Aorta (tissue), 5 donors: ENCODE results near the gene CAMSAP1. TPM values are rescaled to one million over a fixed set of nuclear protein-coding genes. Genes with fewer than 3 reads are reported as not detected.
"Not testable (repeated sequence)": the region's sequence is repeated elsewhere in the genome, so short reads cannot be mapped to it uniquely, and the experiment has no call there.

Experiments
- ATAC-seq: fragments of 200-7000 bp; cut with Tn5 transposase; one replicate; pipeline ENCODE4 v1.9.1; 2022; ENCODE audit warnings: moderate library complexity; ENCODE audit not compliant: low FRiP score
- DNase-seq, 2 donors: peaks; one replicate each; pipeline ENCODE4 v3.0.0-alpha.2; 2020
- H3K27ac ChIP-seq, 2 donors: one replicate each; pipeline ENCODE4 v1.5.1; 2013; ENCODE audit warnings: low read length in 2 of 2, mild to moderate bottlenecking in 2 of 2, moderate library complexity in 2 of 2, control low read depth in 1 of 2, inconsistent platforms in 1 of 2, low read depth in 1 of 2
- H3K27me3 ChIP-seq, 2 donors: one replicate each; pipeline ENCODE4 v1.6.1; 2013; ENCODE audit warnings: control low read depth in 1 of 2, low read length in 1 of 2, mild to moderate bottlenecking in 1 of 2, moderate library complexity in 1 of 2; ENCODE audit not compliant: insufficient read depth in 2 of 2, control insufficient read depth in 1 of 2
- H3K36me3 ChIP-seq, 2 donors: one replicate each; pipeline ENCODE4 v1.6.1; 2013; ENCODE audit warnings: control low read depth in 1 of 2, low read length in 1 of 2, mild to moderate bottlenecking in 1 of 2; ENCODE audit not compliant: insufficient read depth in 2 of 2, control insufficient read depth in 1 of 2
- H3K4me1 ChIP-seq, 2 donors: one replicate each; pipeline ENCODE4 v1.6.1; 2013; ENCODE audit warnings: low read length in 2 of 2, control low read depth in 1 of 2, mild to moderate bottlenecking in 1 of 2, moderate library complexity in 1 of 2; ENCODE audit not compliant: insufficient read depth in 2 of 2, control insufficient read depth in 1 of 2
- H3K4me3 ChIP-seq, 2 donors: one replicate each; pipeline ENCODE4 v1.5.1; 2013; ENCODE audit warnings: low read length in 2 of 2, control low read depth in 1 of 2, mild to moderate bottlenecking in 1 of 2
- H3K9me3 ChIP-seq: one replicate; pipeline ENCODE4 v1.6.1; 2013; ENCODE audit warnings: mild to moderate bottlenecking, low read length; ENCODE audit not compliant: control insufficient read depth
- WGBS, 2 donors: extraction: QIAGEN DNeasy Blood & Tissue Kit; methylation state at CpG; one replicate each; pipeline ENCODE4 v1.1.7; 2013; 5-methylcytosine and 5-hydroxymethylcytosine counted together
- intact Hi-C, 2 donors: fragments of 100-400 bp; cut with DNase I; formaldehyde crosslinking; loops; one replicate each; pipeline versions ENCODE4 v1.14.2 to v1.15.0; 2022
- polyA plus RNA-seq, 2 donors: library from polyadenylated mRNA; stranded (reverse); fragments of 200-250 nt; gene quantifications; one replicate each; pipeline ENCODE4 v1.2.3, GENCODE V29; 2013
- total RNA-seq, 2 donors: library from RNA; stranded (reverse); fragmentation: NEBNext Ultra II Directional; extraction: Animal tissue kit (Norgen Biotek cat#: 25700); gene quantifications; one replicate each; pipeline ENCODE4 v1.2.1, GENCODE V29; 2021
- donor health status: healthy with polysubstance abuse.
- donor health status: Bipolar disorder and iron deficiency.
- donor health status: DM: no; HTN: no; CAD: no.
- donor health status: DM: no; HTN: no; CAD: no.
- donor health status: DM: yes; HTN: yes; CAD: no.

Gene CAMSAP1
- total and polyA plus RNA-seq, 4 donors = 2.5 to 28.0 (median 15.8) TPM

- Histone ChIP-seq H3K9me3 (no peaks in the 10 kb centered on the region), H3K36me3 (no peaks in the 10 kb centered on the region), H3K4me3 (no peak overlapping the region), H3K4me1 (no peaks in the 10 kb centered on the region), H3K27me3 (no peaks in the 10 kb centered on the region), H3K27ac (no peak overlapping the region)
- no peak for ATAC-seq
- WGBS, 2 donors = 82 to 89% methylated on average over 19 of the region's 19 CpGs
- DNase-seq = peak in 1 of 2 donors; percentile 71
- intact Hi-C loops = no loop called here
Observed at GRCh38 chr9:135925496-135926133, 18.3 kb upstream of the CAMSAP1 start.

GRCh38 chr9:135924628-135925338, 17.4 kb upstream of the CAMSAP1 start:
- intact Hi-C loops = no loop called here
- no peaks in the 10 kb centered on the region for H3K4me1 ChIP-seq
- DNase-seq (peak in 1 of 2 donors; percentile 56), ATAC-seq (no peak)
- 86 to 91% methylated on average over 27 of the region's 27 CpGs for WGBS, 2 donors
- no peaks in the 10 kb centered on the region for H3K27me3 ChIP-seq
- H3K9me3 ChIP-seq = no peaks in the 10 kb centered on the region
- no peak overlapping the region for H3K27ac ChIP-seq
- H3K4me3 ChIP-seq = no peak overlapping the region
- no peaks in the 10 kb centered on the region for H3K36me3 ChIP-seq

- Histone ChIP-seq H3K36me3 (no peaks in the 10 kb centered on the region), H3K9me3 (peaks cover 2% of the 10 kb centered on the region), H3K27ac (no peak overlapping the region), H3K27me3 (no peaks in the 10 kb centered on the region), H3K4me3 (no peak overlapping the region), H3K4me1 (no peaks in the 10 kb centered on the region)
- 92 to 95% methylated on average over 13 of the region's 13 CpGs for WGBS, 2 donors
- DNase-seq = no peak
- intact Hi-C loops = no loop called here
- no peak for ATAC-seq
Observed at GRCh38 chr9:135923508-135923907, 16.2 kb upstream of the CAMSAP1 start.

GRCh38 chr9:135921749-135922310, 14.5 kb upstream of the CAMSAP1 start:
- 72 to 85% methylated on average over 14 of the region's 14 CpGs for WGBS, 2 donors
- DNase-seq (no peak), ATAC-seq (no peak)
- Histone ChIP-seq H3K27me3 (no peaks in the 10 kb centered on the region), H3K36me3 (no peaks in the 10 kb centered on the region), H3K4me1 (no peaks in the 10 kb centered on the region), H3K27ac (no peak overlapping the region), H3K9me3 (peaks cover 2% of the 10 kb centered on the region), H3K4me3 (no peak overlapping the region)
- intact Hi-C loops = no loop called here

GRCh38 chr9:135920973-135921585, 13.7 kb upstream of the CAMSAP1 start:
- Histone ChIP-seq H3K4me3 (no peak overlapping the region), H3K27me3 (no peaks in the 10 kb centered on the region), H3K27ac (no peak overlapping the region), H3K36me3 (no peaks in the 10 kb centered on the region), H3K9me3 (peaks cover 2% of the 10 kb centered on the region), H3K4me1 (no peaks in the 10 kb centered on the region)
- peak in 1 of 2 donors; percentile 35 for DNase-seq
- ATAC-seq = peak; percentile 52
- WGBS, 2 donors = 61 to 77% methylated on average over 24 of the region's 24 CpGs
- intact Hi-C loops = no loop called here

GRCh38 chr9:135920256-135920930, 13.0 kb upstream of the CAMSAP1 start:
- DNase-seq (peak in 1 of 2 donors; percentile 30), ATAC-seq (no peak)
- 88 to 91% methylated on average over 15 of the region's 15 CpGs for WGBS, 2 donors
- H3K9me3 ChIP-seq = peaks cover 2% of the 10 kb centered on the region
- no peaks in the 10 kb centered on the region for H3K4me1 ChIP-seq
- no peaks in the 10 kb centered on the region for H3K27me3 ChIP-seq
- no peak overlapping the region for H3K4me3 ChIP-seq
- intact Hi-C loops = no loop called here
- H3K27ac ChIP-seq = no peak overlapping the region
- H3K36me3 ChIP-seq = peaks cover 0 to under 1% of the 10 kb centered on the region in 2 donors

GRCh38 chr9:135919318-135919890, 12.1 kb upstream of the CAMSAP1 start:
- peaks cover 6% of the 10 kb centered on the region for H3K9me3 ChIP-seq
- DNase-seq (peak in 1 of 2 donors; percentile 21), ATAC-seq (no peak)

GRCh38 chr9:135916227-135916626, 8.9 kb upstream of the CAMSAP1 start:
- H3K4me3 ChIP-seq, H3K4me1 ChIP-seq, H3K27ac ChIP-seq, H3K9me3 ChIP-seq, H3K27me3 ChIP-seq, intact Hi-C loops, ATAC-seq, DNase-seq: not testable (repeated sequence)
- H3K36me3 ChIP-seq = peaks cover 6 to 11% of the 10 kb centered on the region in 2 donors
- 96 to 99% methylated on average over 12 of the region's 12 CpGs for WGBS, 2 donors

More at GRCh38 chr9:135919318-135919890, 12.1 kb upstream of the CAMSAP1 start:
- 98 to 99% methylated on average over 10 to 11 of the region's 11 CpGs for WGBS, 2 donors
- Histone ChIP-seq H3K27me3 (no peaks in the 10 kb centered on the region), H3K4me1 (no peaks in the 10 kb centered on the region), H3K36me3 (peaks cover 4 to 5% of the 10 kb centered on the region in 2 donors), H3K27ac (no peak overlapping the region), H3K4me3 (no peak overlapping the region)
- intact Hi-C loops = no loop called here
